Osteoblast (primary cell): ENCODE results near the gene STX11. TPM values are rescaled to one million over a fixed set of nuclear protein-coding genes. Genes with fewer than 3 reads are reported as not detected.

Experiments
- DNase-seq: peaks from one replicate; pipeline ENCODE4 v3.0.0; 2011; ENCODE audit warnings: low spot score, mixed read lengths; ENCODE audit not compliant: insufficient read length; ENCODE audit errors: missing footprints
- H2AFZ ChIP-seq: 2 replicates; pipeline ENCODE4 v1.6.0; 2011; ENCODE audit warnings: mild to moderate bottlenecking, low read length
- H3K27ac ChIP-seq: 2 replicates; pipeline ENCODE4 v1.5.1; 2011; ENCODE audit warnings: mild to moderate bottlenecking, low read depth, low read length, moderate library complexity
- H3K27me3 ChIP-seq: 2 replicates; pipeline ENCODE4 v1.6.0; 2012; ENCODE audit warnings: mild to moderate bottlenecking, control low read depth, inconsistent platforms, low read length, moderate library complexity; ENCODE audit not compliant: insufficient read depth
- H3K36me3 ChIP-seq: 2 replicates; pipeline ENCODE4 v1.5.1; 2011; ENCODE audit warnings: mild to moderate bottlenecking, low read length, control low read depth, moderate library complexity; ENCODE audit not compliant: insufficient read depth
- H3K4me1 ChIP-seq: 2 replicates; pipeline ENCODE4 v1.5.1; 2011; ENCODE audit warnings: mild to moderate bottlenecking, low read length, control low read depth, moderate library complexity; ENCODE audit not compliant: insufficient read depth
- H3K4me2 ChIP-seq: 2 replicates; pipeline ENCODE4 v1.6.0; 2011; ENCODE audit warnings: mild to moderate bottlenecking, low read length; ENCODE audit not compliant: insufficient read depth
- H3K4me3 ChIP-seq: fragments of 200-600 bp; sonication (generic); 3 replicates; pipeline ENCODE4 v1.5.1; 2012; ENCODE audit warnings: mild to moderate bottlenecking, low read length, inconsistent platforms; ENCODE audit not compliant: insufficient read depth
- H3K79me2 ChIP-seq: 2 replicates; pipeline ENCODE4 v1.6.0; 2012; ENCODE audit warnings: mild to moderate bottlenecking, low read length, control low read depth, inconsistent platforms; ENCODE audit not compliant: insufficient read depth
- H3K9me3 ChIP-seq: 2 replicates; pipeline ENCODE4 v1.5.1; 2011; ENCODE audit warnings: low read depth, low read length, control low read depth
- H4K20me1 ChIP-seq: 2 replicates; pipeline ENCODE4 v1.6.0; 2012; ENCODE audit warnings: mild to moderate bottlenecking, low read length, control low read depth; ENCODE audit not compliant: insufficient read depth
- total RNA-seq: library from RNA; depleted of rRNA; stranded (reverse); fragments of >200 nt; gene quantifications from 2 replicates; pipeline ENCODE4 v1.2.3, GENCODE V29; 2012
- TF ChIP-seq, protein P1 (sequence below): IDR thresholded peaks from 2 replicates; pipeline ENCODE4 v1.5.1; 2011; ENCODE audit warnings: mild to moderate bottlenecking, low read depth, low read length, moderate library complexity; ENCODE audit errors: extremely low read depth

The STX11 gene
- total RNA-seq, 1 donor, result 0.36 TPM

DNA sequence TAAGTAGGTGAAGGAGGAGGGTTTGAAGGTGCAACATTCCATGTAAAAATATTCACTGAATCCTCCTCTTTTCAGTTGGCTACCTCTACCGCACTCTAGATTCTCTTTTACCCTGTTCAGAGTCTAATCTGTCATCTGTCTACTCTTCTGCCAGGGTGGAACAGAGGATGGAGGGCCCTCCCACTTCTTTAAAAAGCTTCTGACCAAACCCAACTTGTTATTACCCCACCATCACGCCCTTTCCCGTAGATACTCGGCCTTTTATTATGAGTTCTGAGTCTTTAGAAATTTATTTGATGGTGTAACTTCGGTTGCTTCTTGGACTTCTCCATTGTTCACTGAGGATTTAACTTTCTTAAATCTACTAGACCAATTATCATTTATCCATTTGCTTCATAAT lies 11.7 kb downstream of the STX11 start:
- no peaks in the 10 kb centered on the region for H3K9me3 ChIP-seq
- DNase-seq, result no peak
- no peak overlapping the region for H2AFZ ChIP-seq
- no peak overlapping the region for H3K27ac ChIP-seq
- H4K20me1 ChIP-seq, result no peaks in the 10 kb centered on the region
- no peaks in the 10 kb centered on the region for H3K36me3 ChIP-seq
- no peaks in the 10 kb centered on the region for H3K79me2 ChIP-seq
- H3K27me3 ChIP-seq, result no peaks in the 10 kb centered on the region
- no peak overlapping the region for H3K4me3 ChIP-seq
- TF ChIP-seq, protein P1, sequence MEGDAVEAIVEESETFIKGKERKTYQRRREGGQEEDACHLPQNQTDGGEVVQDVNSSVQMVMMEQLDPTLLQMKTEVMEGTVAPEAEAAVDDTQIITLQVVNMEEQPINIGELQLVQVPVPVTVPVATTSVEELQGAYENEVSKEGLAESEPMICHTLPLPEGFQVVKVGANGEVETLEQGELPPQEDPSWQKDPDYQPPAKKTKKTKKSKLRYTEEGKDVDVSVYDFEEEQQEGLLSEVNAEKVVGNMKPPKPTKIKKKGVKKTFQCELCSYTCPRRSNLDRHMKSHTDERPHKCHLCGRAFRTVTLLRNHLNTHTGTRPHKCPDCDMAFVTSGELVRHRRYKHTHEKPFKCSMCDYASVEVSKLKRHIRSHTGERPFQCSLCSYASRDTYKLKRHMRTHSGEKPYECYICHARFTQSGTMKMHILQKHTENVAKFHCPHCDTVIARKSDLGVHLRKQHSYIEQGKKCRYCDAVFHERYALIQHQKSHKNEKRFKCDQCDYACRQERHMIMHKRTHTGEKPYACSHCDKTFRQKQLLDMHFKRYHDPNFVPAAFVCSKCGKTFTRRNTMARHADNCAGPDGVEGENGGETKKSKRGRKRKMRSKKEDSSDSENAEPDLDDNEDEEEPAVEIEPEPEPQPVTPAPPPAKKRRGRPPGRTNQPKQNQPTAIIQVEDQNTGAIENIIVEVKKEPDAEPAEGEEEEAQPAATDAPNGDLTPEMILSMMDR, result no peak
- H3K4me2 ChIP-seq, result no peak overlapping the region
- peaks cover 19% of the 10 kb centered on the region for H3K4me1 ChIP-seq

GRCh38 chr6:144162977-144163376 lies 12.7 kb downstream of the STX11 start:
- Histone ChIP-seq H3K27me3 (no peaks in the 10 kb centered on the region), H3K4me1 (peaks cover 12% of the 10 kb centered on the region), H3K36me3 (no peaks in the 10 kb centered on the region), H3K27ac (no peak overlapping the region), H2AFZ (no peak overlapping the region), H4K20me1 (no peaks in the 10 kb centered on the region), H3K4me3 (no peak overlapping the region), H3K4me2 (no peak overlapping the region), H3K79me2 (no peaks in the 10 kb centered on the region), H3K9me3 (no peaks in the 10 kb centered on the region)
- TF ChIP-seq, protein P1, result no peak
- no peak for DNase-seq

- TF ChIP-seq, protein P1, result no peak
- H3K36me3 ChIP-seq, result no peaks in the 10 kb centered on the region
Measured at GRCh38 chr6:144165784-144166183, 15.5 kb downstream of the STX11 start.

DNA sequence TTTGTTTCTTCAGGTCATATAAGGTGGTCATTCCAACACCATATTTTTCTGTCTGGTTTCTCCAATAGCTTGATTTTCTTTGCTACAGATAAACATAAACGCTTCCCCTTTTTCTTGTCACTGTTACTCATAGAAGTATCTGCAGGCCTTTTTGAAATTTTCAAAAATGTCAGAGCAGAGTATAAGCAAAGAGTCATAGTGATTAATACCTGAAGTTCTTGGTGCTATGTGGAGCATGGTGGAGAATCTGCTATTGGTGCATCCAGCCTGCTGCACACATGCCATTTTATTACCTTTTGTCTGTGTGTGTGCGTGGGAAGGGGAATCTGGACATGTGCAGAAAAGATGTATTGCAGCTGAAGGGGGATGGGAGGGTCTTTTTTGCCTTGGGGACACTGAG lies 19.7 kb downstream of the STX11 start:
- H3K36me3 ChIP-seq, result no peaks in the 10 kb centered on the region
- H3K9me3 ChIP-seq, result no peaks in the 10 kb centered on the region
- no peaks in the 10 kb centered on the region for H3K4me1 ChIP-seq
- H3K4me2 ChIP-seq, result no peak overlapping the region
- no peaks in the 10 kb centered on the region for H4K20me1 ChIP-seq
- DNase-seq, result no peak
- H3K27me3 ChIP-seq, result no peaks in the 10 kb centered on the region
- H2AFZ ChIP-seq, result no peak overlapping the region
- TF ChIP-seq, protein P1, result no peak
- no peak overlapping the region for H3K4me3 ChIP-seq
- H3K27ac ChIP-seq, result no peak overlapping the region
- H3K79me2 ChIP-seq, result no peaks in the 10 kb centered on the region

More at GRCh38 chr6:144165784-144166183, 15.5 kb downstream of the STX11 start:
- Histone ChIP-seq H3K27me3 (no peaks in the 10 kb centered on the region), H4K20me1 (no peaks in the 10 kb centered on the region), H2AFZ (no peak overlapping the region), H3K4me3 (no peak overlapping the region), H3K79me2 (no peaks in the 10 kb centered on the region), H3K27ac (no peak overlapping the region), H3K4me1 (no peaks in the 10 kb centered on the region), H3K4me2 (no peak overlapping the region), H3K9me3 (no peaks in the 10 kb centered on the region)
- DNase-seq, result no peak
